Naive thymus-derived CD4-positive, alpha-beta T cell (primary cell): ENCODE results near the gene NAGK. TPM values are rescaled to one million over a fixed set of nuclear protein-coding genes. Genes with fewer than 3 reads are reported as not detected.
"Not testable (repeated sequence)": the region's sequence is repeated elsewhere in the genome, so short reads cannot be mapped to it uniquely, and the experiment has no call there.

Experiments used
- ATAC-seq: fragments of 150-1000 bp; cut with Tn5 transposase; 2 replicates; pipeline ENCODE4 v1.10.0; 2021; ENCODE audit warnings: mild to moderate bottlenecking, moderate library complexity
- CTCF ChIA-PET: fragments of 350-600 bp; sonication (Branson Sonifier 250); formaldehyde crosslinking; loops from one replicate; lab custom pipeline; 2021; ENCODE audit warnings: antibody characterized with exemption; lab: Charles Lee
- POLR2A ChIA-PET: fragments of 350-600 bp; sonication (Branson Sonifier 250); formaldehyde crosslinking; loops from one replicate; lab custom pipeline; 2021; ENCODE audit warnings: antibody characterized with exemption, inconsistent platforms; lab: Charles Lee
- DNase-seq, 9 donors: peaks; one replicate each; pipeline versions ENCODE4 v3.0.0 to v3.0.0-alpha.2; 2020 to 2022; ENCODE audit warnings: mixed read lengths in 1 of 9
- H3K27ac ChIP-seq: one replicate; pipeline ENCODE4 v1.7.0; 2013; ENCODE audit warnings: mild to moderate bottlenecking, low read depth, low read length, moderate library complexity
- H3K27me3 ChIP-seq, 2 donors: one replicate each; pipeline ENCODE4 v1.7.0; 2013; ENCODE audit warnings: low read length in 2 of 2, mild to moderate bottlenecking in 2 of 2, moderate library complexity in 2 of 2; ENCODE audit not compliant: control insufficient read depth in 2 of 2, insufficient read depth in 2 of 2
- H3K36me3 ChIP-seq, 3 experiments: 1 replicate in 2 of 3; 2 replicates in 1 of 3; pipeline ENCODE4 v1.7.0; 2013; ENCODE audit warnings: low read length in 3 of 3, mild to moderate bottlenecking in 3 of 3, moderate library complexity in 1 of 3; ENCODE audit not compliant: insufficient read depth in 3 of 3, control insufficient read depth in 2 of 3
- H3K4me1 ChIP-seq, 2 donors: one replicate each; pipeline ENCODE4 v1.7.0; 2013; ENCODE audit warnings: low read length in 2 of 2, mild to moderate bottlenecking in 2 of 2, moderate library complexity in 1 of 2; ENCODE audit not compliant: control insufficient read depth in 2 of 2, insufficient read depth in 2 of 2
- H3K4me3 ChIP-seq: 2 replicates; pipeline ENCODE4 v1.7.0; 2013; ENCODE audit warnings: mild to moderate bottlenecking, low read length
- H3K9me3 ChIP-seq, 3 experiments: 1 replicate in 2 of 3; 2 replicates in 1 of 3; pipeline ENCODE4 v1.7.0; 2013; ENCODE audit warnings: low read length in 3 of 3; ENCODE audit not compliant: control insufficient read depth in 2 of 3
- H3K27ac Mint-ChIP-seq, 9 donors: one replicate each; pipeline ENCODE4 v1.8.0; 2020 to 2022; ENCODE audit warnings: mixed read lengths in 9 of 9, mild to moderate bottlenecking in 8 of 9, moderate library complexity in 5 of 9, inconsistent platforms in 2 of 9
- H3K27me3 Mint-ChIP-seq, 5 donors: one replicate each; pipeline ENCODE4 v1.8.0; 2021 to 2022; ENCODE audit warnings: mixed read lengths in 5 of 5, mild to moderate bottlenecking in 1 of 5
- H3K36me3 Mint-ChIP-seq, 5 donors: one replicate each; pipeline ENCODE4 v1.8.0; 2020 to 2022; ENCODE audit warnings: mixed read lengths in 5 of 5, mild to moderate bottlenecking in 3 of 5, inconsistent platforms in 1 of 5
- H3K4me1 Mint-ChIP-seq, 7 donors: one replicate each; pipeline ENCODE4 v1.8.0; 2020 to 2022; ENCODE audit warnings: mixed read lengths in 7 of 7, mild to moderate bottlenecking in 3 of 7, inconsistent platforms in 1 of 7
- H3K4me3 Mint-ChIP-seq, 10 donors: one replicate each; pipeline ENCODE4 v1.8.0; 2020 to 2022; ENCODE audit warnings: mild to moderate bottlenecking in 10 of 10, mixed read lengths in 10 of 10, moderate library complexity in 6 of 10, inconsistent platforms in 2 of 10
- H3K9me3 Mint-ChIP-seq, 11 donors: one replicate each; pipeline ENCODE4 v1.8.0; 2020 to 2022; ENCODE audit warnings: mixed read lengths in 11 of 11, mild to moderate bottlenecking in 4 of 11, inconsistent platforms in 1 of 11, moderate library complexity in 1 of 11
- intact Hi-C, 2 donors: fragments of 100-400 bp; cut with micrococcal nuclease; formaldehyde crosslinking; loops; one replicate each; pipeline ENCODE4 v1.15.1; 2023
- polyA plus RNA-seq, 2 donors: library from polyadenylated mRNA; unstranded; fragments of 300-500 nt; fragmentation: Illumina TruSeq; gene quantifications; one replicate each; pipeline ENCODE4 v1.2.3, GENCODE V29; 2021
- total RNA-seq, 6 experiments: library from RNA in 5 of 6; stranded (reverse) in 5 of 6; gene quantifications; 1 replicate in 5 of 6; 2 replicates in 1 of 6; pipeline ENCODE4 v1.2.3 and lab custom pipeline; 2021 to 2026

Gene NAGK
- 100 to 1,000 TPM in 4 of 5 experiments, 10 to 100 TPM in 1; 92.4 to 169 (median 127) TPM for total RNA-seq
- polyA plus RNA-seq, result 10 to 100 TPM; 44.8 to 69.3 TPM
- 64.7 reads per million, percentile 76 among the genes with 10 or more reads in this experiment for total RNA-seq (lab: John Stamatoyannopoulos, UW)

DNA sequence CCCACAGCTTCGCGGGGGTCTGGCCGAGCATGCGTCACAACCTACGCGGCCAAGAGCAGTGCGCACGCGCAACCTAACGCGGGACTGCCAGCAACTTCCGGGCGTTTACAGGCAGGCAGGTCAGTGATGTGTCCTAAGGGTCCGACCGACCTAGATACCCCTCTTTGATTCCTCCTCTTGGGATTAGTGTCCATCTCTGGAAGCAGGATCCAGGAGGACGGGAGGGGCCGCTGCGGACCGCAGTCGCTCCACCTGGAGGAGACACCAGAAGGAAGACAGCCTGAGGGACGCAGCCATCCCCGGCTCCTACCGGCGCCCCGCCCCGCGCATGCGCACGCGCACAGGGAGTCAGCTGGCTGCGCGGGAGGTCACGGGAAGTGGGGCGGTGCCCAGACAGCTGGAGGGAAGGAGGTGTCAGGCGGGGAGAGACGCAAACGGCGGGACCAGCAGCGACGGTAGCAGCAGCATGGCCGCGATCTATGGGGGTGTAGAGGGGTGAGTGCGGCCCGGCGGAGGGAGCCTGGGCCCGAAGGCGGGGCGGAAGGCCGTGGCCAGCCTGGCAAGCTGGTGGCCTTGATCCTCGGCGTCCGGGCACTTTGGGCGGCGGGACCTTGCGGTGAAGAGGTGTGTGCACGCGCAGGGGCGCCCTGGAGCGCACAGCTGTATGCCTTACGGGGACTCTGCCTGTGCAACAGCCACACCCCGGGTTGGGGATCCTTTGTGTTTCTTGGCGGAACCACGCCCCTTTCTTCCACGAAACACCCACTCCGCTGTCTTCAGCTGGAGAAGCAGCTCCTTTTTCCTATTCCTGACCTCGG is at the start of gene NAGK:
Gene NAGK, plus strand, starts transcription at position 431 of the 818 bp plus-strand sequence. Its CDS starts 36 bp downstream, at position 467.
- DNase-seq (peak; percentile 97 to 99 (median 99)), ATAC-seq (peak; percentile 86)
- intact Hi-C loops, result loop anchor here (1.0 to 10.0 kb wide), 17 partner anchors 19 to 1426 kb away; partner anchors contain the start of genes MCEE (in 2 of the 2), MPHOSPH10 (in 2 of the 2), PAIP2B (in 2 of the 2) and AAK1 (in 1 of the 2)
- H3K9me3 Mint-ChIP-seq, result peaks cover 0 to 7% (median 0%) of the 10 kb centered on the region in 11 donors
- H3K4me1 ChIP-seq, result peaks cover 39 to 50% of the 10 kb centered on the region in 2 donors
- peak within 1 kb of the TSS; percentile 89 to 100 (median 98) for H3K4me3 Mint-ChIP-seq
- peaks cover 40 to 68% (median 57%) of the 10 kb centered on the region in 7 donors for H3K4me1 Mint-ChIP-seq
- H3K4me3 ChIP-seq, result peak within 1 kb of the TSS; percentile 81
- peaks cover 0 to 7% (median 0%) of the 10 kb centered on the region in 5 donors for H3K27me3 Mint-ChIP-seq
- ChIA-PET POLR2A (interaction anchor here (0.8 to 7.7 kb wide), 21 partner anchors 8 to 878 kb away, joined by 3 to 114 read pairs (median 6); partner anchors contain the start of genes ANKRD53, C2orf42, MCEE and MPHOSPH10), CTCF (interaction anchor here (0.9 to 1.7 kb wide), 5 partner anchors 9 to 72 kb away, joined by 3 to 4 read pairs (median 4); no protein-coding TSS in a partner anchor)
- peaks cover under 1 to 15% (median 8%) of the 10 kb centered on the region in 5 donors for H3K36me3 Mint-ChIP-seq
- peak within 1 kb of the TSS; percentile 96 for H3K27ac ChIP-seq
- no peaks in the 10 kb centered on the region for H3K27me3 ChIP-seq
- no peaks in the 10 kb centered on the region for H3K9me3 ChIP-seq
- peaks cover 0 to 10% (median 0%) of the 10 kb centered on the region in 3 experiments for H3K36me3 ChIP-seq
- H3K27ac Mint-ChIP-seq, result peak within 1 kb of the TSS; percentile 97 to 100 (median 99)

DNA sequence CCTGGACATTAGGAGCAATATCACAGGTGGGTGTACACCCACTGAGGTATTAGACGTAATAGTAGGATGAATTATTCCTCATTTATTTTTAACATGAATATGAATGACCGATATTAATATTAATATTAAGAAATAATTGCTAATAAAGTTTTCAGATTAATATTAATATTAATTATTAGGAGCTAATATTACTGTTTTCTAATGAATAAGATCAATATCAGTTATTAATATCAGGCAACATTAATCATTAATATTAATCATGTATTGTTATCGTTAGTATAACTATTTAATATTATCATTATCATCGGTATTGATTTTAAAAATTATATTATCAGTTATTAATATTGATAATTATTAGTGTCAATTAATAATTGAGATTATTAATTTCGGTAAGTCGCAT is 48.5 kb upstream of the NAGK start:
- H3K4me3 ChIP-seq, H3K36me3 Mint-ChIP-seq, H3K27ac ChIP-seq, ATAC-seq, H3K27me3 Mint-ChIP-seq, DNase-seq, H3K36me3 ChIP-seq, POLR2A ChIA-PET, H3K9me3 ChIP-seq, H3K4me3 Mint-ChIP-seq, H3K9me3 Mint-ChIP-seq, H3K27me3 ChIP-seq, H3K4me1 ChIP-seq, CTCF ChIA-PET, H3K27ac Mint-ChIP-seq: not testable (repeated sequence)
- intact Hi-C loops, result loop anchor here (5.0 to 10.0 kb wide), 2 partner anchors 55 to 262 kb away; no protein-coding TSS in a partner anchor
- H3K4me1 Mint-ChIP-seq, result peaks cover 4 to 12% (median 9%) of the 10 kb centered on the region in 7 donors

DNA sequence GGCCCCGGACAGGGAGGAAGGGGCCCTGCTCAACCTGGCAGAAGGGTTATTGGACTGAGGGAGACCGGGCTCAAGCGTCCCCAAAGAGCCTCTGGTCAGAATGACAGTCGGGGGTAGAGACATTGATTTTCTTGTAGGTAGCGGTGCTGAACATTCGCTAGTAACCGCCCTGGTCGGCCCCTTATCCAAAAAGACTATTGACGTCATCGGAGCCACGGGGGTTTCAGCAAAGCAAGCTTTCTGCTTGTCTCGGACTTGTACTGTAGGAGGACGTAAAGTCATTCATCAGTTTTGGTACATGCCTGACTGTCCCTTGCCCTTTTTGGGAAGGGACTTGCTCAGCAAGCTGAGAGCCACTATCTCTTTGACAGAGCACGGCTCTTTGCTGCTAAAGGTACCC is 47.1 kb upstream of the NAGK start:
- POLR2A ChIA-PET, ATAC-seq, H3K27ac Mint-ChIP-seq: not testable (repeated sequence)

DNA sequence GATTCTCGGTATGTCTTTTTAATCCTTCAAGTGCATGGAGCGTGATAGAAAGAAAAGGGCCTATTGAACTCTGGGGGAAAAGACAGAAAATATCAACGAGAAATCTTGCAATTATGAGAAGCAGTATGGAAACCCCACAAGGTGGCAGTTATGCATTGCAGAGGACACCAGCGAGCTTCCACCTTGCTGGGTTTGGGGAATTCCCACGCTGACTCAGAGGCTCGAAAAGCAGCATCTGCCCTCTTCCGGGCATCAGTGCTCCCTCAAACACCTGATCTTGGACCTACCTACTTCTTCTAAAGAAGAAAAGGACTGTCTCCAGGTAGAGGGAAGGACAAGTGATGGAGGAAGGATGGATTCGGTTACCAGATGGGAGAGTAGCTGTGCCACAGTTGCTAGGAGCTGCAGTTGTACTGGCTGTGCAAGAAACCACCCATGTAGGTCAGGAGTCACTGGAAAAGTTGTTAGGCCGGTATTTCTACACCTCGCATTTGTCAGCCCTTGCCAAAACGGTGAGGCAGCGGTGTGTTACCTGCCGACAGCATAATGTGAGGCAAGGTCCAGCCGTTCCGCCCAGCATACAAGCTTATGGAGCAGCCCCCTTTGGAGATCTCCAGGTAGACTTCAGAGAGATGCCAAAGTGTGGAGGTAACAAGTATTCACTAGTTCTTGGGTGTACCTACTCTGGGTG is 44.8 kb upstream of the NAGK start:
- intact Hi-C loops, result loop anchor here (1.0 to 10.0 kb wide), 5 partner anchors 45 to 487 kb away; partner anchors contain the start of genes MCEE (in 1 of the 2), MPHOSPH10 (in 1 of the 2) and NAGK (in 1 of the 2)
- ATAC-seq, H3K36me3 ChIP-seq, H3K36me3 Mint-ChIP-seq, H3K4me3 ChIP-seq, H3K9me3 Mint-ChIP-seq, H3K9me3 ChIP-seq, H3K27ac ChIP-seq, H3K27me3 Mint-ChIP-seq, H3K27me3 ChIP-seq, H3K4me1 ChIP-seq, H3K4me3 Mint-ChIP-seq: not testable (repeated sequence)
- peak; percentile 22 to 70 (median 49) for DNase-seq
- CTCF ChIA-PET, result interaction anchor here (0.7 kb wide), 2 partner anchors 17 to 487 kb away, joined by 3 read pairs; no protein-coding TSS in a partner anchor
- Mint-ChIP-seq H3K27ac (peak overlapping the region in 7 of 9 donors; percentile 8 to 74 (median 47)), H3K4me1 (peaks cover 4 to 12% (median 9%) of the 10 kb centered on the region in 7 donors)
- POLR2A ChIA-PET, result interaction anchor here (0.7 to 1.4 kb wide), 2 partner anchors 44 to 490 kb away, joined by 3 to 4 read pairs; partner anchors contain the start of gene NAGK

More for the DNA sequence above, 47.1 kb upstream of the NAGK start:
- H3K27me3 ChIP-seq, H3K36me3 Mint-ChIP-seq, DNase-seq, H3K4me3 Mint-ChIP-seq, H3K27me3 Mint-ChIP-seq, H3K27ac ChIP-seq, H3K36me3 ChIP-seq, H3K9me3 ChIP-seq, H3K9me3 Mint-ChIP-seq, H3K4me3 ChIP-seq, H3K4me1 ChIP-seq: not testable (repeated sequence)
- intact Hi-C loops, result loop anchor here (5.0 to 10.0 kb wide), 2 partner anchors 53 to 261 kb away; no protein-coding TSS in a partner anchor
- CTCF ChIA-PET, result interaction anchor here (1.0 kb wide), 1 partner anchor 17 kb away, joined by 3 read pairs; no protein-coding TSS in a partner anchor
- peaks cover 4 to 12% (median 9%) of the 10 kb centered on the region in 7 donors for H3K4me1 Mint-ChIP-seq

DNA sequence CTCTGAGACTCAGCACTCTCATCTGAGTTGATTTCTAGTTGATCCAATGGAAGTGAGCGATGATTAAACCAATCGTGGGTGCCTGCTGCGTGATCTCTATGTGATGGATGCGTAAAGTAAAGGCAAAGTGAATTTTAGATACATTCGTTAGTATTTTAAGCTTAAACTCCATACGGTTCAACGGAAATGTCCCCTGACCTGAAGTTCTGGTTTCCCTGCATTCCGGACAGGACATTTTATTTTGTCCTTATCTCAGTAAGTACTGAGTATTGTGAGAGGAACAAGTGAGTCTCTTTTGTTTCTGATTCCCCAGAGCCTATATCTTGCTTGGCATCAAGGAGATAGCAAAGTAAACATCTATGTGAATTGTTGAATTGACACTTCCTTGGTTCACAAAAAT is 32.2 kb upstream of the NAGK start:
- H3K36me3 Mint-ChIP-seq, ATAC-seq, H3K9me3 ChIP-seq, H3K4me1 ChIP-seq, H3K4me3 Mint-ChIP-seq, H3K9me3 Mint-ChIP-seq, H3K27ac ChIP-seq, intact Hi-C loops, H3K27ac Mint-ChIP-seq, DNase-seq, CTCF ChIA-PET, POLR2A ChIA-PET, H3K36me3 ChIP-seq, H3K4me1 Mint-ChIP-seq, H3K27me3 ChIP-seq, H3K4me3 ChIP-seq: not testable (repeated sequence)
- peaks cover 10 to 46% (median 19%) of the 10 kb centered on the region in 5 donors for H3K27me3 Mint-ChIP-seq

DNA sequence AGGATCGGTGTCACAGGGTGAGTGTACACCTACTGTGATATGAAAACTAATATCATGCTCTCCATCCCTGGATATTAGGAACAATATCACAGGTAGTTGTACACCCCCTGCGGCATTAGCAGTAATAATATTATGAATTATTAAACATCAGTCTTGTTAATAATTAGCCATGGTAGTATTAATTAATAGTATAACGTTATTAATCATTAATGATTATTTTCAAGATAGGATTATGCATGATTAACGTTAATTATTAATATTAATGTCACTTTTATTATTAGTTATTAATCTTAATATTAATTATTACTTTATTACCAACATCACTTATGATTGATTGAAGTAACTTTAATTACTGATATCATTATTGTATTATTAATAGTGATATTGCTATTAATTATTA is 26.2 kb upstream of the NAGK start:
- H3K36me3 Mint-ChIP-seq, result no peaks in the 10 kb centered on the region
- intact Hi-C loops, result no loop called here
- H3K27me3 Mint-ChIP-seq, result peaks cover 0 to 28% (median 10%) of the 10 kb centered on the region in 5 donors

More for the DNA sequence above, 26.2 kb upstream of the NAGK start:
- ATAC-seq, result no peak
- H3K9me3 Mint-ChIP-seq, result no peaks in the 10 kb centered on the region
- H3K4me1 Mint-ChIP-seq, result no peaks in the 10 kb centered on the region
- Histone ChIP-seq H3K27me3 (no peaks in the 10 kb centered on the region), H3K36me3 (no peaks in the 10 kb centered on the region), H3K4me3 (no peak overlapping the region), H3K9me3 (no peaks in the 10 kb centered on the region), H3K27ac (no peak overlapping the region), H3K4me1 (no peaks in the 10 kb centered on the region)
- no peak overlapping the region for H3K4me3 Mint-ChIP-seq
- DNase-seq, result no peak
- no peak overlapping the region for H3K27ac Mint-ChIP-seq
- ChIA-PET CTCF (no interaction called here), POLR2A (no interaction called here)
